Renal cortex interstitium (tissue), 15 donors: Measurements from ENCODE around the gene LCE4A. TPM values are rescaled to one million over a fixed set of nuclear protein-coding genes. Genes with fewer than 3 reads are reported as not detected.
"Not testable (repeated sequence)": the region's sequence is repeated elsewhere in the genome, so short reads cannot be mapped to it uniquely, and the experiment has no call there.

Source experiments
- DNase-seq, 11 donors: peaks; one replicate each; pipeline ENCODE4 v3.0.0-alpha.2; 2013; ENCODE audit warnings: low read depth in 9 of 11, low spot score in 4 of 11; ENCODE audit errors: extremely low read depth in 1 of 11
- long read RNA-seq, 16 experiments: transcript quantifications; one replicate each; lab custom pipeline, GENCODE V29; 2026
- polyA plus RNA-seq, 3 donors: library from polyadenylated mRNA; unstranded; fragments of 120-200 nt; gene quantifications; one replicate each; pipeline ENCODE4 v1.2.1, GENCODE V29; 2013; ENCODE audit not compliant: insufficient read length in 3 of 3

LCE4A gene, protein sequence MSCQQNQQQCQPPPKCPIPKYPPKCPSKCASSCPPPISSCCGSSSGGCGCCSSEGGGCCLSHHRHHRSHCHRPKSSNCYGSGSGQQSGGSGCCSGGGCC
- polyA plus RNA-seq = not detected
- long read RNA-seq, donor 1 = 0 reads
- long read RNA-seq, donor 2 = 0 reads
- long read RNA-seq, donor 3 = 0 reads
- long read RNA-seq, donor 4 = 0 reads
- long read RNA-seq, donor 5 = 0 reads
- long read RNA-seq, donor 6 = 0 reads
- long read RNA-seq, donor 7 = 0 reads
- long read RNA-seq, donor 8 = 0 reads
- long read RNA-seq, donor 9 = 0 reads
- long read RNA-seq, donor 10 = 0 reads
- long read RNA-seq, donor 11 = 0 reads
- long read RNA-seq, donor 12 = 0 reads
- long read RNA-seq, donor 13 = 0 reads
- long read RNA-seq, donor 14 = 0 reads
- long read RNA-seq, donor 15 = 0 reads
- long read RNA-seq, donor 16 = 0 reads

- no peak for DNase-seq
These were observed at the start of gene LCE4A for GRCh38 chr1:152707860-152708259. Gene LCE4A, plus strand, starts transcription at chr1:152708160. Its CDS starts 916 bp downstream, at chr1:152709076.

DNA sequence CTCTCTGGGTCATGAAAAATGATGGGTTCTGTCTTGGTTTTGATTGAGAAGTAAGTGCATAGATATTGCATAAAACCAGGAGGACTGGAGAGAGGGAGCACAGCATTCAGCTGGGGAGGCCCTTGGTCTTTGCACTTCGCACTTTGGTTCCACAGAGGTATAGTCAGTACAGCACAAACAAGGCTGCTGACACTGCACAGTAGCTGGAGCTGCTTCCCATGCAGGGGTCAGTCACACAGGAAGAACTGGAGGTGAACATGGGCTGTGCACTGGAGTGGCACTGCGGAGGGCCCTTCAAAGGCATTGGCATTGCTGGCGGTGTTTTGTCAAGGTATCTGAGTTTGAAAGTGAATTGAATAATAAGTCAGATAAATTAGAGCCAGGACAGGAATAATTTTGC, 49.3 kb upstream of the LCE4A start:
- DNase-seq = peak in 2 of 11 donors; percentile 9 to 28

- DNase-seq = no peak
These were observed 44.9 kb upstream of the LCE4A start, which contains the start of gene LCE2D for GRCh38 chr1:152663098-152663497. Gene LCE2D, plus strand, starts transcription at chr1:152663380. Its CDS starts 726 bp downstream, at chr1:152664106.

- DNase-seq = not testable (repeated sequence)
These were observed 41.8 kb upstream of the LCE4A start for GRCh38 chr1:152666171-152666570.

DNA sequence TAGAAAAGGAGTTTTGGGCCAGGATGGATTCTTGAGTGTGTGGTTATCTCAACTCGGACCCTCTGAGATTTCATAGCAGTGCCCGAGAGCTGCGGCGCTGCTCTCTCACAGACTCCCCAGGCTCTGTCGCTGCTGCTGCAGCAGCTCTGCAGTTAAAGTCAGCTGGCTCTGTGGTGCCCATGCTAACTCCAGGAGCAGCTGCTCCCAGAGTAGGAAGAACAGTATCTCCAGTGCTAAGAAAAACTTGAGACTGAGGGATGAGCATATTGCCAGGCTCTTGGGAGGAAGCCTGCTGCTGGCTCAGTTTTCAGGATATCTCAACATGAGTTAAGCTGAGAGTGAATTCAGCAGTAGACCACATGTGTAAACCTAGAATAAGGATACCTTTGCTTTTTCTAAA, 40.3 kb upstream of the LCE4A start:
- DNase-seq = no peak

GRCh38 chr1:152673016-152673415, 34.9 kb upstream of the LCE4A start:
- DNase-seq = no peak

- DNase-seq = not testable (repeated sequence)
These were observed 33.0 kb upstream of the LCE4A start, which contains the start of gene LCE2C for GRCh38 chr1:152674983-152675382. Gene LCE2C, plus strand, starts transcription at chr1:152675279. Its CDS starts 737 bp downstream, at chr1:152676016.

DNA sequence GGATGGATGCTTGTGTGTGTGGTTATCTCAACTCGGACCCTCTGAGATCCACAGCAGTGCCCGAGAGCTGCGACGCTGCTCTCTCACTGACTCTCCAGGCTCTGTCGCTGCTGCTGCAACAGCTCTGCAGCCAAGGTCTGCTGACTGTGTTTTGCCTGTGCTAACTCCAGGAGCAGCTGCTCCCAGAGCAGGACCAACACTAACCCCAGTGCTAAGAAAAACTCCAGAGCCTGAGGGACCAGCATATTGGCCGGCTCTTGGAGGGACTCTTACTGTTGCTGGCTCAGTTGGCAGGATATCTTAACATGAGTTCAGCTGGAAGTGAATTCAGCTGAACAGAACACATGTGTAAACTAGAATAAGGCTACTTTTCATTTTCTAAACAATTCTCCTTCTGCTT, 28.5 kb upstream of the LCE4A start:
- no peak for DNase-seq

DNA sequence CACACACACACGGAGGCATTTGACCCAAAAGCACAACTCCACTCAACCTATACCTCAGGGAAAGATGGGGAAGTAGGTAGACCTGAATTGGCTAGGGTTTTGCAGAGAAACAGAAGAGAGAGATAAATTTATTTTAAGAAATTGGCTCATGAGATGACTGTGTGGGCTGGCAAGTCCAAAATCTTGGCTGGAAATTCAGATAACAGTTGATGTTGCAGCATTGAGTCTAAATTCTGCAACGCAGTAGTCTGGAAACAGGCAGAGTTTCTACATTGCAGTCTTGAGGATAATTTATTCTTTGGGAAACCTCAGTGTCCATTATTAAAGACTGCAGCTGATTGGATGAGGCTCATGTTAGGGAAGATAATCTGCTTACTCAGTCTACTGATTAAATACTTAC, 26.3 kb upstream of the LCE4A start:
- DNase-seq = no peak

DNA sequence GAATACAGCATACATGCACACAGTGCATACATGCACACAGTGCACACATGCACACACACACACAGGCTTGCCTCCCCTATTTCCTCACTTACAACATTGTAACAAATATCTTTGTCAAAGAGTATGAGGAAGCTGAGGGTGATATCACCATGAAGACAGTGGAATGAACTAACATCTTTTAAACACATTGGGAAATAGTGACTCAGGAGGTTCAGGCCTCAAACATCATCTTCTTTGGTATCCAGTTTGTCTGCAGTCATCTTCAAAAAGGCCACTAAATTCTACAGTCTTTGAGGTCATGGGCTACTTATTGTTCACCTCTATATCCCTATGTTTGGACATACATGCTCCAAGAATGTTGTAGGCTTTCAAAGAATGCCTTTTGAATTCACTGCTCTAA, 24.1 kb upstream of the LCE4A start:
- no peak for DNase-seq

- not testable (repeated sequence) for DNase-seq
These were observed 22.1 kb upstream of the LCE4A start, which contains the start of gene LCE2B for GRCh38 chr1:152685823-152686222. Gene LCE2B, plus strand, starts transcription at chr1:152686123. Its CDS starts 721 bp downstream, at chr1:152686844.

- DNase-seq = no peak
These were observed 10.0 kb upstream of the LCE4A start, which contains the start of gene LCE2A for GRCh38 chr1:152697701-152698600. Gene LCE2A, plus strand, starts transcription at chr1:152698345. Its CDS starts 557 bp downstream, at chr1:152698902.

DNA sequence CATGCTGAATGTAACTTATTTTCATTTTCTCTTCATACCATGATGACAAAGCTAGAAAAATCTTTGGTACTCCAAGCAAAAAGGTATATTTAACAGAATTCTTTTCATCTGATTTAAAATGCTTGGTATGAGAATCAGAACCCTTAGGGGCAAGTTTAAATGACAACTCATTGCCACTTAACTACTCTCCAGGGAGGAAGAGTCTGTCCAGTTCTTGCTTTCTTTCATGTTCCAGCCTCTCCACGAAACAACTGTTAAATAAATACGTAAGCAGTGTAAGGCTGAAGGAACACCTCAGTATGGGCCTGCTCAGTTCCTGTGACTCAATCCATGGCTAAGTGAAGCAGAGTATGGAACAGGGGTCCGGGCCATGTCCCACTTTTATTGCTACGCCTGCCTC, 8.2 kb upstream of the LCE4A start:
- DNase-seq = no peak

DNA sequence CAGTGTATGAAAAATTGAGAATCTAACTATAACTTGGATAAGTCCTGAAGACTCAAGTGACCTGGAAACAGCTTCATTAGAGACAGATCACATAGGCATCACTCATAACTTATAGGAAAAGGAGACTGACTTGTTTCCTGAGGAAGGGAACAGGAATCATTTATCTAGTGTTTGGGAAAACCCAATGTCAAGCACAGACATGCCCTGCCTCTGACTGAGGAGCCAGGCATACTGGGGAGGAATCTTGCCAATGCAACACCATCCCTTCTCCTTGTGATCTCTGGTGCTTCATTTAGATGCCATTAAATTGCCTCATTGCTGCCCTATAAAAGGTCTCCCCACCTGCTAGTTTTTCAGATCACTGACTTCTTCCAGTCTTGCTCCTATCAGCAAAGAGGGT, 10.3 kb downstream of the LCE4A start:
- no peak for DNase-seq

GRCh38 chr1:152725261-152725660, 17.3 kb downstream of the LCE4A start:
- DNase-seq = no peak

DNA sequence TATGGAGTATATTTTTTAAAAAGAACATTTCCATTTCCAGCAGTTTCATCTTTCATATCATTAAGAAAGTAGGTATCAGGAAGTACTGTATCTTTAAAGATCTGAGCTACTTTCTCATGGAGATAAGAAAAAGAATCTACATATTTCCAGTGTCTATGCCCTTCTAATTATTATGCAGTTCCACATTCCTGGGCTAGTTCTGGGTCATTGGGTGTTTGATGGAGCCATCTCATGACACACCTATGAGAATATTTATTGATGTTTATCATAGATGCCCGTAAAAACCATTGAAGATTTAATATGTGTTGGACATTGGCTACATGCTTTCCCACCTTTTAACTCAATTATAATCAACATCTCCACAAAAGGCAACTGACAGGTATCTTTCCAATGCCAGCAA, 21.0 kb downstream of the LCE4A start:
- no peak for DNase-seq

GRCh38 chr1:152735648-152736047, 27.7 kb downstream of the LCE4A start:
- DNase-seq = no peak

GRCh38 chr1:152737997-152738396, 30.0 kb downstream of the LCE4A start:
- DNase-seq = no peak

DNA sequence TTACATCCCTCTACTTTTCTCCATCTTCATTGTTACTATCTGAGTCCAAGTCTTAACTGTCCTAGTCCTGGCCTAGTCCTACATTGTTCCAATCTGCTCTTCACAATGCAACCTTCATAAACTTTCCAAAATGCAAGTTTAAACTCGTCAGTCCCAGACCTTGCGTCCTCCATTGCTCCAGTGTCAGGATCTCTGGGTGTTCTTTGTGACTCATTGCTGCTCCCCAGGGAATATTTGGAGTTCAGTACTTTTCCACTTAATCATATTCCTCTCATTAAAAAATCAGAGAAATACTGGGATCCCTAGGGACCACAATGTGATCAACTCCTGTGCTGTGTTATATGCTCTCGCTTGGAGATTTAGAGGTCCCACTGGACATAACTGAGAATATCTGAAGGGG, 31.9 kb downstream of the LCE4A start:
- DNase-seq = no peak

GRCh38 chr1:152741656-152742055, 33.7 kb downstream of the LCE4A start:
- no peak for DNase-seq
